ENCODE data around the gene CIPC.
A peak's percentile ranks its signal among the peaks of the same experiment; 100 is the strongest.

Gene CIPC

DNA sequence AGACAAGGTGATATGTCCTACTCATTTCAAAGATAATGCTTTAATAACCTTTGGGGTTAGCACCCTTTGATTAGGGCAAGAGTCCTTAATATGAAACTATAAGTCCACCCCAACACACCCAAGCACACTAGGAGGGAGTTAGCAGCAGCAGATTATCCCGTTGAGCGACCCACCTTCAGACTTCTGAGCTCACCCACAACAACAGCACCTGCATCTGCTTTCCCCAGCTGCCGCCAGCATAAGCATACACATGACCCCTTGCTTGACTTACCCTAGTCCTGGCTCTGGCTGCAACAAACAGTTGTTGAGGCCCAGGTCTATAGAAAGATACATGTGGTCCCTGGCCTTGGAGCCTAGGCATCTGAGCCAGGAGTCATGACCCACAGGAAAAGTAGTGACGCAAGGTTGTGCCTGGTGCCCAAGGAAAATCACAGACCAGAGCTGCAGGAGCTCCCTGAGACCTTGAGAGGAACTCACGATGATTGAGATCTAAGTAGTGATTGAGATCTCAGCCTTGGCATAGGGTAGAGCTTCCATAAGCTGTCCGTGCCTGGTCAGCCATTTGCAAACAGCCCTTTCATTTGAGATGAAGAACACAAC, 24.6 kb downstream of the CIPC start:
- H3K9me3 Mint-ChIP-seq, result no peaks in the 10 kb centered on the region
- no peak overlapping the region for H3K27ac Mint-ChIP-seq
- peaks cover 27% of the 10 kb centered on the region for H3K4me1 Mint-ChIP-seq (ENCODE audit: low read depth)
- H3K4me3 Mint-ChIP-seq, result no peak overlapping the region
- H3K27me3 Mint-ChIP-seq (ENCODE audit: low read depth), result peaks cover 40% of the 10 kb centered on the region
- peaks cover 3% of the 10 kb centered on the region for H3K36me3 Mint-ChIP-seq (ENCODE audit: low read depth)

GRCh38 chr14:77123381-77124325, 25.6 kb downstream of the CIPC start:
- Mint-ChIP-seq H3K36me3 (ENCODE audit: low read depth) (peaks cover 3% of the 10 kb centered on the region), H3K4me3 (no peak overlapping the region), H3K27ac (no peak overlapping the region), H3K9me3 (no peaks in the 10 kb centered on the region), H3K4me1 (ENCODE audit: low read depth) (peaks cover 27% of the 10 kb centered on the region), H3K27me3 (ENCODE audit: low read depth) (peaks cover 41% of the 10 kb centered on the region)

GRCh38 chr14:77124345-77125280, 26.6 kb downstream of the CIPC start:
- Mint-ChIP-seq H3K9me3 (no peaks in the 10 kb centered on the region), H3K27me3 (ENCODE audit: low read depth) (peaks cover 45% of the 10 kb centered on the region), H3K27ac (no peak overlapping the region), H3K4me3 (peak overlapping the region; percentile 67), H3K36me3 (ENCODE audit: low read depth) (peaks cover 3% of the 10 kb centered on the region), H3K4me1 (ENCODE audit: low read depth) (peaks cover 27% of the 10 kb centered on the region)

DNA sequence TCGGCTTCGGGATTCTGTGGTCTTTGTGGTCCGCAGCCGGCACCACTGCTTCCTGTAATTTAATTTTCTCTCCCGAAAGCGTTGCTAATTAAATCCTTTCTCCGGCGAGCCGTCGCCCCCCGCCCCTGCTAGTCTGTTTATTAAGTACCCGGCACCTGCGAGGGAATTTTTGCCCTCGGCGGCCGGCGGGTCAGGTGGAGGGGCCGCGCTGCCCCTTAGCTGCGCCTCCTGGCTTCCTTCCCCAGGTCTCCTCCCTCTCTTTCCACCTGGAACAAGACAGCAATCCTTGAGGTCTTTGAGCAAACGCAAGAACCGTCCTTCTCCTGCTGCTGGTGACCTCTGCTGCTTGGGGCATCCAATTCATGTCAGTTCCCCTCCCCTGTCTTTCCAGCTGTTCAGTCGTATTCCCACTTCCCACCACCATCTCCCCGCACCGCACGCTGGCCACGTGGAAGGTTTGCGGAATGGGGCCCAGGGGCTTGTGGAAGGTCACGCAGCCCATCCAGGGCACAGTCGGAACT, 27.3 kb downstream of the CIPC start:
- Mint-ChIP-seq H3K27ac (no peak overlapping the region), H3K27me3 (ENCODE audit: low read depth) (peaks cover 50% of the 10 kb centered on the region)

GRCh38 chr14:77125823-77126325, 27.8 kb downstream of the CIPC start:
- H3K27ac Mint-ChIP-seq, result no peak overlapping the region
- peaks cover 3% of the 10 kb centered on the region for H3K36me3 Mint-ChIP-seq (ENCODE audit: low read depth)
- H3K27me3 Mint-ChIP-seq (ENCODE audit: low read depth), result peaks cover 50% of the 10 kb centered on the region
- peaks cover 23% of the 10 kb centered on the region for H3K4me1 Mint-ChIP-seq (ENCODE audit: low read depth)
- no peaks in the 10 kb centered on the region for H3K9me3 Mint-ChIP-seq
- peak overlapping the region; percentile 61 for H3K4me3 Mint-ChIP-seq

More for the DNA sequence above, 27.3 kb downstream of the CIPC start:
- Mint-ChIP-seq H3K9me3 (no peaks in the 10 kb centered on the region), H3K4me3 (peak overlapping the region; percentile 61), H3K4me1 (ENCODE audit: low read depth) (peaks cover 27% of the 10 kb centered on the region), H3K36me3 (ENCODE audit: low read depth) (peaks cover 3% of the 10 kb centered on the region)

DNA sequence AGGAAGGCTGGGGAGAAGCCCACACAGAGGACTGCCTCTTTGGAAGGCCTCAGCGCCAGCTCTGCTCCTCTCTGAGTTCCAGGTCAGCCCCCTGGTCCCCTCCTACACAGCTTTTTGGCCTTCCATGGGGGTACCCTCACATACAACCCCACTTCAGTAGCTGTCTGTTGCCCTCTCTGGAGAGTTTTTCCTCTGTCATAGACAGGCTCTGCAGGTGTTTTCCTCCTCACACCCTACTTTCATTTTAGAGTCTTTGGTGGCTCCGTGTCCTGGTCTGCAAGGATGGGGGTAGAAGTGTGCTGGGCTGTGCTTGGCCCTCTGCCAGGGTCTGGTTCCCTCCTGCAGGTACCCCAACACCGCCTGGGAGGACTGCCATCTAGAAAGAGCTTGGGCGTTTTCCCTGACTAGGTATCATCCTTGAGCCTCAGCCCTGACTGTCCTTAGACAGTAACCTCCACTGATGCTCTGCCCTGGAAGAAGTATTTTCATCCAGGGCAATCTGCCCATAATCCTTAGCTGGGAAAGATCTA, 28.5 kb downstream of the CIPC start:
- Mint-ChIP-seq H3K9me3 (no peaks in the 10 kb centered on the region), H3K27ac (no peak overlapping the region), H3K4me3 (no peak overlapping the region), H3K36me3 (ENCODE audit: low read depth) (peaks cover 3% of the 10 kb centered on the region), H3K4me1 (ENCODE audit: low read depth) (peaks cover 16% of the 10 kb centered on the region), H3K27me3 (ENCODE audit: low read depth) (peaks cover 52% of the 10 kb centered on the region)

DNA sequence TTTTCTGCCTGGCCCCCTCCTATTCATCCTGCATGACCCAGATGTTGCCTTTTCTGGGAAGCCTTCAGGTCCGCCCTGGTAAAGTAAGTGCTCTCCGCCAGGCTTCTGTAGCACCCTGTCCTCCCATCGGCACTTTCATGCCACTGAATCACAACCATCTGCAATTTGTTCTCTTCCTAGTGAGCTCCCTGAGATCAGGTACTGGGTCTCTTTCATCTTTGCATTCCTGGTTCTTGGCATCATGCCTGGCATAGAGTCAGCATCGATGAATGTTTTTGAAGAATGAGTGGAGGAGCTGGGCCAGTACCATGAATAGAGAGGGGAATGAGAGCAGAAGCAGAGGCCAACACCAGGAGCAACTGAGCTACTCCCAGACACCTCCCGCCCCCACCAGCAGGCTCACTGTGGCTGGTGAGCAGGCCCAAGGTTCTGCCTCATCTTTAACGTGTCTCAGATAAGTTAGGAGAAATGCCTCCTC, 30.4 kb downstream of the CIPC start:
- H3K27ac Mint-ChIP-seq, result no peak overlapping the region
- no peaks in the 10 kb centered on the region for H3K9me3 Mint-ChIP-seq
- peaks cover 60% of the 10 kb centered on the region for H3K27me3 Mint-ChIP-seq (ENCODE audit: low read depth)
- H3K36me3 Mint-ChIP-seq (ENCODE audit: low read depth), result no peaks in the 10 kb centered on the region
- H3K4me1 Mint-ChIP-seq (ENCODE audit: low read depth), result peaks cover 9% of the 10 kb centered on the region
- H3K4me3 Mint-ChIP-seq, result no peak overlapping the region

- Mint-ChIP-seq H3K27ac (no peak overlapping the region), H3K36me3 (ENCODE audit: low read depth) (no peaks in the 10 kb centered on the region), H3K4me1 (ENCODE audit: low read depth) (peaks cover 5% of the 10 kb centered on the region), H3K9me3 (no peaks in the 10 kb centered on the region), H3K4me3 (no peak overlapping the region), H3K27me3 (ENCODE audit: low read depth) (peaks cover 60% of the 10 kb centered on the region)
These were observed 32.3 kb downstream of the CIPC start for GRCh38 chr14:77130386-77130785.

GRCh38 chr14:77131206-77131605, 33.1 kb downstream of the CIPC start:
- peaks cover 2% of the 10 kb centered on the region for H3K4me1 Mint-ChIP-seq (ENCODE audit: low read depth)
- peaks cover 52% of the 10 kb centered on the region for H3K27me3 Mint-ChIP-seq (ENCODE audit: low read depth)
- no peaks in the 10 kb centered on the region for H3K36me3 Mint-ChIP-seq (ENCODE audit: low read depth)

GRCh38 chr14:77131871-77132486, 33.9 kb downstream of the CIPC start:
- Mint-ChIP-seq H3K36me3 (ENCODE audit: low read depth) (no peaks in the 10 kb centered on the region), H3K27me3 (ENCODE audit: low read depth) (peaks cover 48% of the 10 kb centered on the region)

More at GRCh38 chr14:77131206-77131605, 33.1 kb downstream of the CIPC start:
- Mint-ChIP-seq H3K9me3 (no peaks in the 10 kb centered on the region), H3K4me3 (no peak overlapping the region), H3K27ac (no peak overlapping the region)

DNA sequence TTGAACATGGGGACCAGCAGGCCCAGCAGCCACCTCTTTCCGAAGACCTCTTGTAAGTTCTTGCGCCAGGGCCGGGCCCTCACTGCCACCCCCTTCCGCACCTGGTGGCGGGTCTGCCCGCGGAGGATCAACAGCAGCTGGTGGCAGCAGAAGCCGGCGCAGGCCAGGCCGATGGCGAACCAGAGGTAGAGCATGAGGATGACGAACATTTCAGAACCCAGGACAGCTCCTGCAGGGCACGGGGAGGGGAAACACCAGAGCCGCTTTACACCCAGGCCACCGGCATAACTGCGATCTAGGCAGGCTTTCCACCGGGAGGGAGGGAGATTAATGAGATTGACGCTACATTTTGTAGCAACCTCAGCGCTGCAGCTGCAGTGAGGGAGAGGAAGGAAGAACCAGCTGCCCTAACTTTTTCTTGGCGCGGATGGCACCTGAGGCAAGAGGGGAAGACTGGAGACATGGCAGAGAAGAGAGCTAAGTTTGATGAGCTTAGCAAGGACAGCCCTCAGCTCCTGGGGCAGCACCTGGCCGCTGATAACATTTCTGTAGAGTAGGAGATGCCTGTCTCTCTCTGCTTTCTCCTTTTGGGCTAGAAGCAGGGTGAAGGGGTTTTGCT, 35.8 kb downstream of the CIPC start:
- Mint-ChIP-seq H3K36me3 (ENCODE audit: low read depth) (no peaks in the 10 kb centered on the region), H3K4me1 (ENCODE audit: low read depth) (peaks cover 3% of the 10 kb centered on the region), H3K9me3 (no peaks in the 10 kb centered on the region), H3K4me3 (no peak overlapping the region), H3K27me3 (ENCODE audit: low read depth) (peaks cover 53% of the 10 kb centered on the region), H3K27ac (no peak overlapping the region)

More at GRCh38 chr14:77131871-77132486, 33.9 kb downstream of the CIPC start:
- no peak overlapping the region for H3K27ac Mint-ChIP-seq
- H3K4me3 Mint-ChIP-seq, result no peak overlapping the region
- no peaks in the 10 kb centered on the region for H3K9me3 Mint-ChIP-seq
- H3K4me1 Mint-ChIP-seq (ENCODE audit: low read depth), result peaks cover 2% of the 10 kb centered on the region

DNA sequence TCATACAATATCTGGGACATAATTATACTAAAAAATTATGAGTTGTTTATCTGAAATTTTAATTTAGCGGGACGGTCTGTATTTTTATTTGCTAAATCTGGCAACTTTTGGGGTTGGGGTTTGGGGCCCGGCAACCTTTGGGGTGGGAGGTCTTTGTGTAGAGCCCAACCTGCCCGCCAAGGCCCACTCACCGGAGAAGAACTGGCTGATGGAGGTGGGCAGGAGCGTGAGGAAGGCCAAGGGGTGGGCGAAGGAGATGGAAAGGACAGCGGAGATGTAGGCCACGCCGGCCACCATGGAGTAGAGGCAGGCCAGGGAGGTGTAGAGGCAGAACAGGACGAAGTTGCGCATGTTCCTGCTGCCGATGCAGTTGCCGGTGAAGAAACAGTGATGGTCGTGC, 41.0 kb downstream of the CIPC start:
- Mint-ChIP-seq H3K36me3 (ENCODE audit: low read depth) (no peaks in the 10 kb centered on the region), H3K27ac (no peak overlapping the region), H3K4me3 (no peak overlapping the region), H3K4me1 (ENCODE audit: low read depth) (peaks cover 4% of the 10 kb centered on the region), H3K27me3 (ENCODE audit: low read depth) (peaks cover 66% of the 10 kb centered on the region), H3K9me3 (no peaks in the 10 kb centered on the region)
